GM19468 (cell line): ENCODE data around the gene KRTAP10-12.

Experiments used
- ATAC-seq: cut with Tn5 transposase; IDR thresholded peaks from one replicate; pipeline ENCODE4 v1.9.1; 2021; ENCODE audit warnings: mild to moderate bottlenecking, moderate library complexity, moderate number of reproducible peaks; ENCODE audit not compliant: unreplicated experiment; ENCODE audit errors: extremely low read depth

KRTAP10-12 gene

DNA sequence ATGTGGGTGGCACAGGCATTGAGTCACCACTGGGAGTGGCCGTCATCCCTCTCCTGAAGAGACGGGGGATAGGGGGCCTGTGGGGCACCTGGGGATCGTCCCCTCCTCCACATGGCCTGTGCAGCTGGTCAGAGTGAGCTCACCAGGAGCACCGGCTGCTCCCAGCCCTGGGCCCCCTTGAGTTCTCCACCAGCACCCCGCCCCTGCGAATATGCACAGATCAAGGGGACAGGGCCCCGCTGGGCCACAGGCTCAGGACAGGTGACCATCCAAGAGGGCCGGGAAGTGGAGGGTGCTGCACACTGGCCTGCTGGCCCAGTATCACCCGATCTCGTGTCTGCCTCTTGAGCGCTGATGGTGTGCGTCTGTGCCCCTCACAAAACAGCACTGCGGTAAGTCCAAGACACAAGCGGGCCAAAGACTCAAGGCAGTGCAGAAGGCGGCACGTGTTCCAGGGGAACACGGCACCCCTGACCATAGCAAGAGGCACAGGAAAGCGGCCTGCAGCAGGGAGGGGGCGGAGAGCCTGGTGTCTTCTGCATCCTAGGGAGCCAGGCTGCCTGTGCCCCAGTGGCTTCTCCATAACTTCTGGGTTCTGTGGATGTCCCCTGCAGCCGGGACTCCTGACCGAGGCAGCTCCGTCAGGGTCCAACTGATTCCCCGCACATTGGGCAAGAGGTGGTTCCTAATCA, 32.5 kb downstream of the KRTAP10-12 start:
- ATAC-seq, result no peak

- no peak for ATAC-seq
These were observed 33.0 kb downstream of the KRTAP10-12 start for GRCh38 chr21:44730028-44730395.

GRCh38 chr21:44730951-44731579, 34.1 kb downstream of the KRTAP10-12 start:
- ATAC-seq, result no peak

DNA sequence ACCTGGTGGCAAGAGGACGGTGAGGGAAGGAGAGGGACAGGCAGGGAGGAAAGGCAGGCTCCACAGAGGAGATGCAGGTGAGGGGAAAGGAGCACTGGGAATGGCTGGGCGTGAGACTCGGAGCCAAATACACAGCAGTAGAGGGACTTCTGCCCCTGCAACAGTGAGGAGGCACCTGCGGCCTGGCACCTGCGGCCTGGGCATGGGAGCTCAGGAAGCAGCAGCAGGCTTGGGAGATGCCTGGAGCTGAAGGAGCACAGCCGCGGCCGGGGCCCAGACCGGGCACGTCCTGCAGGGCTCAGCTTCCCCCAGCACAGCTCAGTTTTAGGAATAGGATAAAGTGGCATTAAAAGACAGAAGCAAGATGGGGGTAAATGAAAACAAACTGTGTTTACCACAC, 35.3 kb downstream of the KRTAP10-12 start:
- no peak for ATAC-seq

DNA sequence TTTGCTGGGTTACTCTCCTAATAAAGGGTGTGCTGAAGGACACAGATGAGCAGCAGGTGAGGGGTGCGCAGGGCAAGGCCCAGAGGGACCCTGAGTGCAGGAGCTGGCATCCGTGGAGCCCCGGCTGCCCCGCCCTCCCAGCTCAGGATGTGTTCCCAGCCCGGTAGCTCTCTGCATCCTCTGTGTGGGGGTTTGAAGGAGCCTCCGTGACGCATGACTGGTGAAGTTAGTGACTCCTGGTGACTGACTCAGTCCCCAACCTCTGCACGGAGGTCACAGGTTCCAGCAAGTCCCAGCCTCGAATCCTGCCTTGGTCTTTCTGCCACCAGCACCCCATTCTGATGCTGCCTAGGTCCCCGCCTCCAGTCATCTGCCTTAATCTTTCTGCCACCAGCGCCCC, 36.0 kb downstream of the KRTAP10-12 start:
- ATAC-seq, result no peak

DNA sequence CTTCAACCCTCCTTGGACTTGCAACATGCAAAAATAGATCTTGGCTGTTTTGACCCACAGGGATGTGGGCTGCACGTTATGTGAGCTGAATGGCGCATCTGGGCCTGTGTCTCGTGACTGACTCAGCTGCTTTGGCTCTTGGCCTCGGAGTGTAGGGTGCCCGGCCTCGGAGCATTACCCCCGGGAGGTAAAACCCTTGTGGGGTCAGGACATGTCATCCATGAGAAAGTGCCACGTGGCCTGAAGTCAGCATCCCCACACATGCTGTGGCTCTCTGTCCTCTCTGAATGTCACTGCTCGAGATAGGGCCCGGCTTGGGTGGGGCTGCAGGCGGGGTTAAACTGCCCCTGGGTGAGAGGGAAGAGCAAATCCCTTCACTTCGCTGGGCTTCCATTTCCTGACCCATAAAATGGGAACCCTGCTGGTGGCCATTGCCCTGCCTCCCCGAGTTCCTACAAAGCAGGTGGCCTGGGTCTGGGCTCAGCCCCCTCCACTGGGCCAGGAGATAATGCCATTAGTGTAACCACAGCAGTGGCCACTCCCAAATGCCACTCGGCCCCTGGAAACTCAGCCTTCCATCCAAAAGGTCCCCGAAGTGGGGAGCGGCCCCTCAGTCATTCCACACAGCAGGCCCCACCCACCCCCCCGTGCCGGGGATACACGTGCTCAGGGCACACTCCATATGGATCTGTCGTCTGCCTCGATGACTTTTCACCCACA, 37.2 kb downstream of the KRTAP10-12 start:
- no peak for ATAC-seq

DNA sequence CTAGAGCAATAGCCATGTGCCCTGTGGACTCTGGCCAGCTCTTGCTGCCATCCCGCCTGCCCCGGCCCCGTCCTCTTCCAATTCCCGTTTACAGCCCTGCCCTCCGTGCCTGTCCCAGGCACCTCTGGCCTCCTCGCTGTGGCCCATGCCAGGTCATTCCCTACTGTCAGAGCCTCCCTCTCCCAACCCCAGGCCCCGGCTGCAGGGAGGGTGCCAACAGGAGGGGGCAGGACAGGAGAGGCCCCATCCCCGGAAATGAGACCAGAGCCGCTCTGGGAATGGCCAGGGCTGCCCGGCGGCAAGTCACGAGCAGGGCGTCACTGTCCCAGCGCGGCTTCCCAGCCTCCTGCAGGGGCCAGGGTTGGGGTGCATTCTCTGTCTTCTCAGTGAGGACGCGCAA, 37.9 kb downstream of the KRTAP10-12 start:
- no peak for ATAC-seq

GRCh38 chr21:44735821-44736220, 38.8 kb downstream of the KRTAP10-12 start:
- no peak for ATAC-seq

- no peak for ATAC-seq
These were observed 39.5 kb downstream of the KRTAP10-12 start for GRCh38 chr21:44736291-44737004.

DNA sequence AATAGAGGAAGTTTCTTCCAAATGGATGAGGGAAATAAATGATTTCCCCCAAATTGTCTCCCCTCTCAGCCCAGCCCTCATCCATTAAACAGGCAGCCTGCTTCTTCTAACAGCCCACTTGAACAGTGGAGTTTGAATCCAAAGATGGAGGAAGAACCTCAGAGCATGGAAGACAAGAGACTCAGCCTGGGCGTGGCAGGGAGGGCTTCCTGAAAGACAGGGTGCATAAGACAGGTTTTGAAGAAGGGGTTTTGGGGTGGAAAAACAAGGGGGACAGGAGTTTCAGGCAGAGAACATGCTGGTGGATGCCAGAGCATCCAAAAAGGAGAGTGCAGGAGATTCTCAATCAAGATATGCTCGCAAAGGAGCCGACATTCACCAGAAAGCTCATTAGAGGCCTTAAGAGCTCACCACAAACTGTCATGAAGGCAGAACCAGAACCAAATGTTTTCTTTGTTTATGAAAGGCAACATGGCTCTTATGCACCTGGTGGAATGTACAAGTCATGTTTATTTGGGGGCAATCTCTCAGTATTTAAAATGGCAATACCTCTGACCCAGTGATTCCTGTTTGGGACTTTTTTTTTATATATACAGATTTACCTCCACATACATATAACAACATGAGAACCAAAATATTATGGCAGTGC, 40.9 kb downstream of the KRTAP10-12 start:
- ATAC-seq, result no peak

DNA sequence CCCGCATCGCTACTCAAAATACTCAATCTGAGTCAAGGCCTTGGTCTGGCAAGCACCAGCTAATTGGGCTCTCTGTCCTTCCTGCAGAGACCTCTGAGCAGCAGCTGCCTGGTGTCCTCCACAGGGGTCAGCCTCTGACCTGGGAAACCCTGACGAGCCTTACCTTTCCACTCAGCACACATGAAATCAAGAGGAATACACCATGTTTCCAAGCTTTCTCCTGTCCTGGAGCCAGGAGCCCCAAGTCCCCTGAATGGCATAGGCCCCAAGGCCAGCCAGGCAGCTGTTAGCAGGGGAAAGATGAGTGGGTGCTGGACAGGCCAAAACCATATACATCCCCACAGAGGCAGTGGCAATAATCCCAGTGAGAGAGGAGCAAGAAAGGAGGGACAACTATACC, 41.6 kb downstream of the KRTAP10-12 start:
- ATAC-seq, result no peak

DNA sequence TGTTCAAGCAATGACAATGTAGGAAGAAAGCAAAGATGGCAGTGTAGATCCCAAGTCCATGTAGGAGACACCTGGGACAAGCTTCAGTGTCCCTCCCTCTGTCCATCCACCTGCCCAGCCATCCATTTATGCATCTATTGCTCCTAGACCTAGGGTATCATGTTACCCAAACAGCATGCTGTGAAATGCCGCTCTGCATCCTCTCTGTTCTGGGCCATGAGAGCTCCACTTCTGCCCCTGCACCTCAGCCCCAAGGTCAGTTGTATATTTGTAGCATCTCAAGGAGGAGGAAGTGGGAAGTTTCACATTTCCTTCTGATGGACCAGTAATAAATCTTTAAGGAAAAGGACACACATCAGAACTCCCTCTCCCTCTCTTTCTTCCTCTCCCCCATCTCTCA, 42.3 kb downstream of the KRTAP10-12 start:
- no peak for ATAC-seq

DNA sequence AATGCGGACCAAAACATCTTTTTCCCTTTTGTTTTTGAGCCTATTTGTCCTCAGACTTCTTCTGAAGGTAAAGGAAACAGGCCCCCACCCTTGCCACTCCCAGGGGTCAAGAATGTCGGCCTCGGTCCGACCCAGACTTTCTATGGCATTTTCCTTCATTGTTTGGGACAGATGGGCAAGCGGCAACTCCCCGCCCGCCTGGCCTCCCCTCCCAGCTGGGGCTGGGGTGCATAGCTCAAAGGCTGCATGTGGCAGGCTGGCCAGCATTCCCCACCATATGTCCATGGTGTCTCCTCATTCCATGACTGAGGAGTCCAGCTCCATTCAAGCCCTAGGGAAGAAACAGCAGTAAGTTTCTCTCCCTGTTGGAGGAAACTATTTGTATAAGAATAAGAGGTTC, 43.8 kb downstream of the KRTAP10-12 start:
- ATAC-seq, result no peak

GRCh38 chr21:44741921-44742320, 44.9 kb downstream of the KRTAP10-12 start:
- ATAC-seq, result no peak

GRCh38 chr21:44742418-44743153, 45.6 kb downstream of the KRTAP10-12 start:
- no peak for ATAC-seq
